Stomach (tissue), 4 donors: Measurements from ENCODE around the gene LRRFIP1.

Experiments
- CTCF ChIP-seq, 7 experiments: fragments of 450-650 bp in 4 of 7; fragments of 200-600 bp in 3 of 7; sonication (generic) in 3 of 7; IDR thresholded peaks; one replicate each; pipeline ENCODE4 v1.5.1; 2016 to 2019; ENCODE audit warnings: antibody characterized with exemption in 7 of 7, control low read depth in 2 of 7, mild to moderate bottlenecking in 1 of 7
- POLR2A ChIP-seq, 4 donors: fragments of 450-650 bp; IDR thresholded peaks; one replicate each; pipeline ENCODE4 v1.6.1; 2016; ENCODE audit warnings: antibody characterized with exemption in 4 of 4, control low read depth in 2 of 4, mild to moderate bottlenecking in 1 of 4, moderate library complexity in 1 of 4

- TF ChIP-seq POLR2A (IDR thresholded peaks at IDR 0.05) = no peak
- TF ChIP-seq CTCF (IDR thresholded peaks at IDR 0.05) = no peak
Measured at GRCh38 chr2:237772513-237772912, 145.1 kb downstream of the LRRFIP1 start.
